ENCODE measurements around the gene SERPING1. TPM values are rescaled to one million over a fixed set of nuclear protein-coding genes. Genes with fewer than 3 reads are reported as not detected.

SERPING1 gene
- total and polyA plus RNA-seq, 2 donors (not counting 1 experiment from before 2014, with no cell fraction given), result not detected

GRCh38 chr11:57638005-57638781, 40.7 kb downstream of the SERPING1 start:
- ChIA-PET POLR2A (interaction anchor here (0.7 kb wide), 1 partner anchor 11 kb away, joined by 5 read pairs; no protein-coding TSS in a partner anchor), CTCF (interaction anchor here (0.6 to 8.3 kb wide), 9 partner anchors 10 to 342 kb away, joined by 3 to 94 read pairs (median 10); partner anchors contain the start of gene UBE2L6)
- Histone ChIP-seq H3K4me2 (replicated peaks; ENCODE audit: low read depth, low read length, poor library complexity, severe bottlenecking) (peak overlapping the region; percentile 99), H3K9ac (ENCODE audit: low read length) (peak overlapping the region; percentile 76), H3K79me2 (ENCODE audit: control insufficient read depth, insufficient read depth, low read length) (no peaks in the 10 kb centered on the region), H3K27me3 (replicated peaks in 1 of 4; ENCODE audit: control extremely low read depth in 1 of 4, control insufficient read depth in 3 of 4, insufficient read depth in 4 of 4, low read length in 3 of 4) (peaks cover 0 to 57% (median 14%) of the 10 kb centered on the region in 4 experiments), H3K4me3 (ENCODE audit: control extremely low read depth in 1 of 5, extremely low read depth in 1 of 5, insufficient read depth in 1 of 5, low read depth in 2 of 5, low read length in 4 of 5) (peak overlapping the region; percentile 52 to 81 (median 67)), H3K9me3 (ENCODE audit: control extremely low read depth in 1 of 3, control insufficient read depth in 2 of 3, insufficient read depth in 1 of 3, low read length in 2 of 3) (peaks cover 0 to 3% (median 0%) of the 10 kb centered on the region in 3 donors), H2AFZ (ENCODE audit: insufficient read depth, low read depth, low read length, poor library complexity, severe bottlenecking) (peak overlapping the region; percentile 96), H3K4me1 (ENCODE audit: control insufficient read depth in 2 of 2, insufficient read depth in 2 of 2, low read length in 2 of 2) (peaks cover 20 to 24% of the 10 kb centered on the region in 2 donors), H3K36me3 (replicated peaks in 1 of 2; ENCODE audit: control extremely low read depth in 1 of 2, control insufficient read depth in 1 of 2, extremely low read depth in 1 of 2, insufficient read depth in 2 of 2, low read length in 1 of 2) (no peaks in the 10 kb centered on the region), H3K27ac (ENCODE audit: low read length in 2 of 2) (peak overlapping the region in 1 of 2 donors; percentile 58), H4K20me1 (ENCODE audit: control insufficient read depth, insufficient read depth, low read length, poor library complexity, severe bottlenecking) (no peaks in the 10 kb centered on the region)
- ATAC-seq (ENCODE audit: low read depth), result peak; percentile 25
- peak; percentile 47 for DNase-seq
- Mint-ChIP-seq H3K4me1 (peaks cover 21% of the 10 kb centered on the region), H3K4me3 (peak overlapping the region; percentile 89), H3K27me3 (peaks cover 55% of the 10 kb centered on the region), H3K9me3 (ENCODE audit: insufficient read depth) (no peaks in the 10 kb centered on the region), H3K27ac (peak overlapping the region; percentile 53)
- no peak for TF ChIP-seq EZH2 (IDR thresholded peaks at IDR 0.05; ENCODE audit: borderline replicate concordance, insufficient read depth, low read depth, low read length, poor library complexity, severe bottlenecking)
- TF ChIP-seq, protein P1, sequence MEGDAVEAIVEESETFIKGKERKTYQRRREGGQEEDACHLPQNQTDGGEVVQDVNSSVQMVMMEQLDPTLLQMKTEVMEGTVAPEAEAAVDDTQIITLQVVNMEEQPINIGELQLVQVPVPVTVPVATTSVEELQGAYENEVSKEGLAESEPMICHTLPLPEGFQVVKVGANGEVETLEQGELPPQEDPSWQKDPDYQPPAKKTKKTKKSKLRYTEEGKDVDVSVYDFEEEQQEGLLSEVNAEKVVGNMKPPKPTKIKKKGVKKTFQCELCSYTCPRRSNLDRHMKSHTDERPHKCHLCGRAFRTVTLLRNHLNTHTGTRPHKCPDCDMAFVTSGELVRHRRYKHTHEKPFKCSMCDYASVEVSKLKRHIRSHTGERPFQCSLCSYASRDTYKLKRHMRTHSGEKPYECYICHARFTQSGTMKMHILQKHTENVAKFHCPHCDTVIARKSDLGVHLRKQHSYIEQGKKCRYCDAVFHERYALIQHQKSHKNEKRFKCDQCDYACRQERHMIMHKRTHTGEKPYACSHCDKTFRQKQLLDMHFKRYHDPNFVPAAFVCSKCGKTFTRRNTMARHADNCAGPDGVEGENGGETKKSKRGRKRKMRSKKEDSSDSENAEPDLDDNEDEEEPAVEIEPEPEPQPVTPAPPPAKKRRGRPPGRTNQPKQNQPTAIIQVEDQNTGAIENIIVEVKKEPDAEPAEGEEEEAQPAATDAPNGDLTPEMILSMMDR (IDR thresholded peaks at IDR 0.05), result no peak
- intact Hi-C loops (cut with micrococcal nuclease), result no loop called here
- WGBS (ENCODE audit: insufficient coverage), result 2% methylated on average over 32 of the region's 47 CpGs
